Activated CD8-positive, alpha-beta memory T cell treated with anti-CD3 and anti-CD28 coated beads, Interleukin-2, amount 10 ng/mL, durations not matched to agents 7 days and 5 days (primary cell): ENCODE measurements around the gene ZNF385C. TPM values are rescaled to one million over a fixed set of nuclear protein-coding genes. Genes with fewer than 3 reads are reported as not detected.

Experiments
- ATAC-seq: fragments of 150-1000 bp; cut with Tn5 transposase; one replicate; pipeline ENCODE4 v1.10.0; 2021; ENCODE audit warnings: moderate library complexity
- CTCF ChIA-PET: fragments of 350-600 bp; sonication (Branson Sonifier 250); formaldehyde crosslinking; loops from one replicate; lab custom pipeline; 2021; ENCODE audit warnings: antibody characterized with exemption; lab: Charles Lee
- DNase-seq: peaks from one replicate; pipeline ENCODE4 v3.0.0-alpha.2; 2020
- H3K27ac Mint-ChIP-seq: one replicate; pipeline ENCODE4 v1.8.0; 2021; ENCODE audit warnings: mild to moderate bottlenecking, mixed read lengths
- H3K27me3 Mint-ChIP-seq: one replicate; pipeline ENCODE4 v1.8.0; 2021; ENCODE audit warnings: mixed read lengths
- H3K36me3 Mint-ChIP-seq: one replicate; pipeline ENCODE4 v1.8.0; 2021; ENCODE audit warnings: mild to moderate bottlenecking, mixed read lengths
- H3K4me1 Mint-ChIP-seq: one replicate; pipeline ENCODE4 v1.8.0; 2021; ENCODE audit warnings: mixed read lengths
- H3K4me3 Mint-ChIP-seq: one replicate; pipeline ENCODE4 v1.8.0; 2021; ENCODE audit warnings: mild to moderate bottlenecking, moderate library complexity, mixed read lengths
- H3K9me3 Mint-ChIP-seq: one replicate; pipeline ENCODE4 v1.8.0; 2022; ENCODE audit warnings: low read depth, mixed read lengths
- total RNA-seq, 2 experiments: library from RNA; stranded (reverse); gene quantifications; one replicate each; pipeline ENCODE4 v1.2.3, GENCODE V29; 2021

Gene ZNF385C
- total RNA-seq, 2 experiments from 2014 or later, result 0.12 to 0.18 TPM

GRCh38 chr17:42110301-42111264, 12.3 kb upstream of the ZNF385C start:
- no peaks in the 10 kb centered on the region for H3K9me3 Mint-ChIP-seq
- ATAC-seq, result no peak
- peak overlapping the region; percentile 91 for H3K4me3 Mint-ChIP-seq
- H3K4me1 Mint-ChIP-seq, result peaks cover 50% of the 10 kb centered on the region
- DNase-seq, result no peak
- no peaks in the 10 kb centered on the region for H3K27me3 Mint-ChIP-seq
- CTCF ChIA-PET, result interaction anchor here (0.6 to 16.2 kb wide), 8 partner anchors 8 to 148 kb away, joined by 3 to 117 read pairs (median 18); partner anchors contain the start of genes DNAJC7 and KAT2A
- H3K36me3 Mint-ChIP-seq, result peaks cover 42% of the 10 kb centered on the region
- H3K27ac Mint-ChIP-seq, result peak overlapping the region; percentile 98

- H3K27me3 Mint-ChIP-seq, result no peaks in the 10 kb centered on the region
- no peak for ATAC-seq
- CTCF ChIA-PET, result interaction anchor here (1.6 to 16.2 kb wide), 6 partner anchors 8 to 146 kb away, joined by 6 to 117 read pairs (median 11); partner anchors contain the start of genes DNAJC7 and KAT2A
- peak overlapping the region; percentile 26 for H3K27ac Mint-ChIP-seq
- H3K36me3 Mint-ChIP-seq, result peaks cover 40% of the 10 kb centered on the region
- H3K4me3 Mint-ChIP-seq, result no peak overlapping the region
- no peaks in the 10 kb centered on the region for H3K9me3 Mint-ChIP-seq
- DNase-seq, result no peak
- H3K4me1 Mint-ChIP-seq, result peaks cover 45% of the 10 kb centered on the region
Measured at GRCh38 chr17:42109086-42109485, 10.8 kb upstream of the ZNF385C start.

DNA sequence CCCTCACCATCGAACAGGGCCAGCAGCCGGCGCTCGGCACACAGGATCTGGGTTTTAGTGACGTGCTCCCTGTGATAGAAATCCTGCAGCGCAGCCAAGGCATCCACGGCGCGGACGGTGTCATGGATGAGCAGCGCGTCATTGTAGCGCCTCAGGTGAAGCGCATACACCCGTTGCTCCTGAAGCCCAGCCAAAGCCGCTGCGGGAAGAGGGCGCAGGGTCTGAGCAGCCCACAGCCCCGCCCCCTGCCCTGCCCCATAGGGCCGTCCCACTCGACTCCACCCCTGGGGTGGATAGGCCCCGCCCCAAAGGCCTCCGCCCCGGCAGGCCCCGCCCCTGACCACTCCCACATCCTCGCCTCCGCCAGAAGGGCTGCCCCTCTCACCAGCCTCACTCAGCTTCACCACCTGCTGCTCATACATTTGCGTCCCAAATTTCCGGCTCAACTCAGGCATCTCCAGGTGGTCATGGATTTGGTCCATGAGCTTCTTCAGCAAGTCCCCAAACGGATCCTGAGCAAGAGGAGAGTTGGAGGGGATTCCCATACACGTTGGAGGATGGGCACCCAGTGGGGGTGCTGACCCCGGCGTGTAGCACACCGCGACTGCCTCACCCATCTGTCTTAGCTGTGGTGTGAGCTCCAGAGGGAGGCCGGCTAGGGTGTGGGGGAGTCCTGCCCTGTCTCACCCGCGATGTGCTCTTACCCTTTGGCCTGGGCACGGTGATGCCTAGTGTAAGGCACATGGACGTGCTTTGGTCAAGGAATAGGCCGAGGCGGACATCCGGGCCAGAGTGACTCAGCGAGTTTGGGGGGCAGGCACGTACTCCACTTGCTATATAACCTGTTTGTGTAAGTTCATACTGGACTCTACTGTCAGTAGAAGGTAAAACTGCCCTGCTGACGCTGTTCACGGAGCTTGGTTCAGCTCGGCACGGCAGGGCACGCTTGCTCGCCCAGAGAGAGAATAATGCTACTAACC, 9.6 kb upstream of the ZNF385C start:
- Mint-ChIP-seq H3K36me3 (peaks cover 44% of the 10 kb centered on the region), H3K27ac (peak overlapping the region; percentile 72), H3K27me3 (no peaks in the 10 kb centered on the region), H3K4me3 (peak overlapping the region; percentile 63), H3K9me3 (no peaks in the 10 kb centered on the region), H3K4me1 (peaks cover 42% of the 10 kb centered on the region)
- CTCF ChIA-PET, result interaction anchor here (0.5 to 16.2 kb wide), 11 partner anchors 32 to 148 kb away, joined by 3 to 117 read pairs (median 5); partner anchors contain the start of genes DNAJC7, KCNH4 and NKIRAS2
- peak; percentile 84 for ATAC-seq
- DNase-seq, result peak; percentile 95

DNA sequence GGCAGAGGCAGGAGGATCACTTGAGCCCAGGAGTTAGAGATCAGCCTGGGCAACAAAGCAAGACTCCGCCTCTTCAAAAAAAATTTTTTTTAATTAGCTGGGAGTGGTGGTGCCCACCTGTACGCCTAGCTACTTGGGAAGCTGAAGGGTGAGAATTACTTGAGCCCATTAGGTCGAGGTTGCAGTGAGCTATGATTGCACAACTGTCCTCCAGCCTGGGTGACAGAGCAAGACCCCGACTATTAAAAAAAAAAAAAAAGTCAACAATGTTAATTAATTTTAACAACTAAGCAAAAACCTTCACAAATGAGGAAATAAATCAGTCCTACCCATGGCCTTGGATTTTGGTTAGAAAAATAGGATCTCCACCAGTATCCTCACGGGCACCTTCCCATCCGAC, 8.9 kb upstream of the ZNF385C start:
- no peak for DNase-seq
- CTCF ChIA-PET, result interaction anchor here (0.7 to 16.2 kb wide), 6 partner anchors 40 to 147 kb away, joined by 3 to 117 read pairs (median 8); partner anchors contain the start of gene NKIRAS2
- Mint-ChIP-seq H3K4me1 (peaks cover 37% of the 10 kb centered on the region), H3K36me3 (peaks cover 44% of the 10 kb centered on the region), H3K27ac (no peak overlapping the region), H3K27me3 (no peaks in the 10 kb centered on the region), H3K4me3 (peak overlapping the region; percentile 63), H3K9me3 (no peaks in the 10 kb centered on the region)
- no peak for ATAC-seq

- peaks cover 32% of the 10 kb centered on the region for H3K4me1 Mint-ChIP-seq
- H3K27ac Mint-ChIP-seq, result no peak overlapping the region
- H3K9me3 Mint-ChIP-seq, result no peaks in the 10 kb centered on the region
Measured at GRCh38 chr17:42106009-42106408, 7.7 kb upstream of the ZNF385C start.

GRCh38 chr17:42104264-42104663, 6.0 kb upstream of the ZNF385C start:
- peaks cover 29% of the 10 kb centered on the region for H3K36me3 Mint-ChIP-seq
- CTCF ChIA-PET, result interaction anchor here (0.9 to 5.2 kb wide), 6 partner anchors 8 to 84 kb away, joined by 3 to 35 read pairs (median 6); partner anchors contain the start of genes DHX58 and NKIRAS2
- no peaks in the 10 kb centered on the region for H3K27me3 Mint-ChIP-seq

More at GRCh38 chr17:42106009-42106408, 7.7 kb upstream of the ZNF385C start:
- H3K27me3 Mint-ChIP-seq, result no peaks in the 10 kb centered on the region
- DNase-seq, result no peak
- CTCF ChIA-PET, result interaction anchor here (1.2 to 2.6 kb wide), 2 partner anchors 38 to 87 kb away, joined by 3 to 11 read pairs; partner anchors contain the start of gene NKIRAS2
- H3K4me3 Mint-ChIP-seq, result no peak overlapping the region
- no peak for ATAC-seq
- peaks cover 38% of the 10 kb centered on the region for H3K36me3 Mint-ChIP-seq

DNA sequence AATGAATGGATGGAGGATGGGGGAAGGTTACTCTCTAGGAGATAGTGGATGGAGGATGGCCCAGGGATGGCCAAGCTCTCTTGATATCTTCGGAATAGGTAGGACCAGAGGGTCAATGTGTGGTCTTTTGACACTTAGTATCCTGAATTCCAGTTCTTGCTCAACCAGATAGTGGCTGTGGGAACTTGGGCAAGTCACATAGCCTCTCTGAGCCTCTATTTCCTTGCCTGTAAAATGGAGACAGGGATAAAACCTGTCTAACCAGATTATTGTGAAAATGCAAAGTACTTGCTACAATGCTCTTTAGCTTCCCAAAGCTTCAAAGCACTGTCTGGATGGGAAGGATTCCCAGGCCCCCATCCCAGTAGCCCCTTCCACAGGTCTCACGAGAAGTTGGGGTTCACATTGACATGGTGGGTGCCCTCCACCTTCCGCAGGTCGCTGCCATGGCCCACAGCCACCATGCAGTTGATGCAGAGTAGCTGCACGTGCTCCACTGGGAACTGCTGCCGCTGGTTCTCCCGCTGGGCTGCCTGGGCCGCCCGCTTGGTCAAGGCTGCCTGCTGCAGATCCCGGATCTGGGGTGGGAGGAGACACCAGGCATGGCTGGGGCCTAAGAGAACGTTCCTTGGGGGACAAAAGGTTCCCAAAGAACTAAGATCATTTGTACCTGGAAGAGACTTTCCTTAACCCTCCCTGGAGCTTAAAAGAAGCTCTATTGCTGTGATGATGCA, 5.1 kb upstream of the ZNF385C start:
- H3K27ac Mint-ChIP-seq, result no peak overlapping the region
- no peaks in the 10 kb centered on the region for H3K9me3 Mint-ChIP-seq
- H3K4me3 Mint-ChIP-seq, result no peak overlapping the region
- H3K36me3 Mint-ChIP-seq, result peaks cover 23% of the 10 kb centered on the region
- H3K27me3 Mint-ChIP-seq, result no peaks in the 10 kb centered on the region
- DNase-seq (no peak), ATAC-seq (no peak)
- peaks cover 13% of the 10 kb centered on the region for H3K4me1 Mint-ChIP-seq
- CTCF ChIA-PET, result interaction anchor here (0.6 to 5.2 kb wide), 10 partner anchors 7 to 367 kb away, joined by 3 to 35 read pairs (median 4); partner anchors contain the start of genes DHX58, NKIRAS2 and ODAD4

More at GRCh38 chr17:42104264-42104663, 6.0 kb upstream of the ZNF385C start:
- no peak overlapping the region for H3K27ac Mint-ChIP-seq
- no peak overlapping the region for H3K4me3 Mint-ChIP-seq
- ATAC-seq, result no peak
- no peaks in the 10 kb centered on the region for H3K9me3 Mint-ChIP-seq
- peaks cover 20% of the 10 kb centered on the region for H3K4me1 Mint-ChIP-seq
- DNase-seq, result no peak

- Mint-ChIP-seq H3K27me3 (peaks cover 15% of the 10 kb centered on the region), H3K9me3 (no peaks in the 10 kb centered on the region), H3K4me1 (peaks cover 8% of the 10 kb centered on the region), H3K27ac (no peak overlapping the region), H3K4me3 (no peak overlapping the region), H3K36me3 (peaks cover 14% of the 10 kb centered on the region)
- ATAC-seq (peak; percentile 64), DNase-seq (peak; percentile 80)
- CTCF ChIA-PET, result interaction anchor here (0.5 to 5.2 kb wide), 27 partner anchors 9 to 365 kb away, joined by 3 to 35 read pairs (median 4); partner anchors contain the start of genes CNP, DHX58, DNAJC7 and KAT2A
Measured at GRCh38 chr17:42101513-42102292, 3.4 kb upstream of the ZNF385C start.

GRCh38 chr17:42098730-42099399, 592 bp upstream of the ZNF385C start:
- DNase-seq, result no peak
- CTCF ChIA-PET, result interaction anchor here (1.0 to 4.3 kb wide), 4 partner anchors 20 to 79 kb away, joined by 4 to 33 read pairs (median 7); partner anchors contain the start of gene NKIRAS2
- Mint-ChIP-seq H3K27ac (no peak overlapping the region), H3K4me1 (peaks cover 6% of the 10 kb centered on the region), H3K27me3 (peaks cover 32% of the 10 kb centered on the region), H3K4me3 (no peak overlapping the region), H3K9me3 (no peaks in the 10 kb centered on the region), H3K36me3 (peaks cover 5% of the 10 kb centered on the region)
- ATAC-seq, result no peak

GRCh38 chr17:42096360-42097111, 1.7 kb downstream of the ZNF385C start:
- H3K27ac Mint-ChIP-seq, result no peak overlapping the region
- no peaks in the 10 kb centered on the region for H3K9me3 Mint-ChIP-seq
- DNase-seq (no peak), ATAC-seq (no peak)
- peaks cover 6% of the 10 kb centered on the region for H3K4me1 Mint-ChIP-seq
- no peak overlapping the region for H3K4me3 Mint-ChIP-seq
- CTCF ChIA-PET, result interaction anchor here (1.1 to 2.5 kb wide), 4 partner anchors 27 to 71 kb away, joined by 3 to 9 read pairs (median 4); no protein-coding TSS in a partner anchor
- H3K27me3 Mint-ChIP-seq, result peaks cover 34% of the 10 kb centered on the region
- H3K36me3 Mint-ChIP-seq, result peaks cover 2% of the 10 kb centered on the region
